Measurements from ENCODE around the gene VWC2L.

- TF ChIP-seq CTCF (IDR thresholded peaks at IDR 0.05; ENCODE audit: low read length) (no peak), EZH2 (optimal IDR thresholded peaks at IDR 0.05; ENCODE audit: low read depth, low read length) (no peak), EZH2phosphoT487 (IDR thresholded peaks at IDR 0.05; ENCODE audit: low read length) (no peak)
These were observed 155.6 kb downstream of the VWC2L start for GRCh38 chr2:214566457-214566856.
